ENCODE data around the gene KIRREL2.
"Not testable (repeated sequence)": the region's sequence is repeated elsewhere in the genome, so short reads cannot be mapped to it uniquely, and the experiment has no call there.

GRCh38 chr19:35910355-35910754 is 53.6 kb downstream of the KIRREL2 start:
- TF ChIP-seq CTCF (conservative IDR thresholded peaks at IDR 0.05; ENCODE audit: low read length); EZH2phosphoT487 (IDR thresholded peaks at IDR 0.05; ENCODE audit: borderline replicate concordance, low read depth, low read length): not testable (repeated sequence)

All from OCI-LY7 (cell line).